GM19025 (cell line): ENCODE measurements around the gene PDE4B.
A peak's percentile ranks its signal among the peaks of the same experiment; 100 is the strongest.

Source experiments
- ATAC-seq: cut with Tn5 transposase; IDR thresholded peaks from one replicate; pipeline ENCODE4 v1.9.1; 2021; ENCODE audit warnings: mild to moderate bottlenecking, low read depth, moderate library complexity; ENCODE audit not compliant: unreplicated experiment

The PDE4B gene

GRCh38 chr1:66323958-66324625, 531.4 kb downstream of the PDE4B start:
- no peak for ATAC-seq

- no peak for ATAC-seq
These were observed 533.1 kb downstream of the PDE4B start for GRCh38 chr1:66325594-66326380.

GRCh38 chr1:66326867-66327266, 534.2 kb downstream of the PDE4B start:
- no peak for ATAC-seq

GRCh38 chr1:66327588-66327987, 534.9 kb downstream of the PDE4B start:
- ATAC-seq: no peak

- ATAC-seq: no peak
These were observed 536.2 kb downstream of the PDE4B start for GRCh38 chr1:66328896-66329295.

- no peak for ATAC-seq
These were observed 538.0 kb downstream of the PDE4B start for GRCh38 chr1:66330722-66331141.

- ATAC-seq: peak; percentile 24
These were observed 539.2 kb downstream of the PDE4B start for GRCh38 chr1:66331658-66332547.

GRCh38 chr1:66332548-66332901, 539.8 kb downstream of the PDE4B start:
- ATAC-seq: peak; percentile 1

GRCh38 chr1:66333466-66334199, 540.9 kb downstream of the PDE4B start:
- no peak for ATAC-seq

- no peak for ATAC-seq
These were observed 541.6 kb downstream of the PDE4B start for GRCh38 chr1:66334318-66334717.

GRCh38 chr1:66335125-66335524, 542.4 kb downstream of the PDE4B start:
- no peak for ATAC-seq

GRCh38 chr1:66335859-66336640, 543.4 kb downstream of the PDE4B start:
- peak; percentile 80 for ATAC-seq

GRCh38 chr1:66336641-66336990, 543.9 kb downstream of the PDE4B start:
- no peak for ATAC-seq

- ATAC-seq: no peak
These were observed 544.6 kb downstream of the PDE4B start for GRCh38 chr1:66337249-66337648.

- ATAC-seq: no peak
These were observed 547.2 kb downstream of the PDE4B start for GRCh38 chr1:66339944-66340343.

GRCh38 chr1:66341446-66342089, 548.9 kb downstream of the PDE4B start:
- no peak for ATAC-seq

GRCh38 chr1:66342707-66343106, 550.0 kb downstream of the PDE4B start:
- ATAC-seq: no peak

- no peak for ATAC-seq
These were observed 551.1 kb downstream of the PDE4B start for GRCh38 chr1:66343569-66344325.
